Right cardiac atrium (tissue), 5 donors: Measurements from ENCODE around the gene PRR30. TPM values are rescaled to one million over a fixed set of nuclear protein-coding genes. Genes with fewer than 3 reads are reported as not detected.

Source experiments
- ATAC-seq, 2 donors: fragments of 200-7000 bp; cut with Tn5 transposase; one replicate each; pipeline versions ENCODE4 v1.8.0 to v1.9.1; 2020; ENCODE audit warnings: moderate library complexity in 2 of 2, mild to moderate bottlenecking in 1 of 2
- DNase-seq, 3 donors: peaks; one replicate each; pipeline ENCODE4 v3.0.0-alpha.2; 2020
- H3K27ac ChIP-seq: one replicate; pipeline ENCODE4 v1.5.1; 2013; ENCODE audit warnings: mild to moderate bottlenecking, low read length, control low read depth, moderate library complexity
- H3K27me3 ChIP-seq: one replicate; pipeline ENCODE4 v1.6.1; 2013; ENCODE audit not compliant: control insufficient read depth, insufficient read depth
- H3K4me1 ChIP-seq: one replicate; pipeline ENCODE4 v1.6.1; 2013; ENCODE audit warnings: low read length; ENCODE audit not compliant: control insufficient read depth, insufficient read depth
- H3K4me3 ChIP-seq: one replicate; pipeline ENCODE4 v1.5.1; 2013; ENCODE audit warnings: low read length, control low read depth
- H3K9me3 ChIP-seq: one replicate; pipeline ENCODE4 v1.6.1; 2013; ENCODE audit warnings: low read length; ENCODE audit not compliant: control insufficient read depth
- WGBS: extraction: QIAGEN DNeasy Blood & Tissue Kit; methylation state at CpG from one replicate; pipeline ENCODE4 v1.1.7; 2013; 5-methylcytosine and 5-hydroxymethylcytosine counted together
- intact Hi-C, 4 donors: fragments of 100-400 bp; cut with DNase I; formaldehyde crosslinking; loops; one replicate each; pipeline versions ENCODE4 v1.11.0 to v1.14.0; 2022 to 2023
- polyA plus RNA-seq: library from polyadenylated mRNA; stranded (reverse); fragments of 200-250 nt; gene quantifications from one replicate; pipeline ENCODE4 v1.2.3, GENCODE V29; 2013
- total RNA-seq, 4 donors: library from RNA; stranded (reverse); fragmentation: NEBNext Ultra II Directional; extraction: Animal tissue kit (Norgen Biotek cat#: 25700); gene quantifications; one replicate each; pipeline ENCODE4 v1.2.1, GENCODE V29; 2021
- donor health status: healthy with polysubstance abuse.
- donor health status: DM: no; HTN: yes; CAD: no.
- donor health status: DM: no; HTN: no; CAD: no.
- donor health status: DM: no; HTN: yes; CAD: no; lungs with severe emphysema.
- donor health status: DM: yes; HTN: yes; CAD: no.

Gene PRR30
- total and polyA plus RNA-seq, 5 donors, result not detected

DNA sequence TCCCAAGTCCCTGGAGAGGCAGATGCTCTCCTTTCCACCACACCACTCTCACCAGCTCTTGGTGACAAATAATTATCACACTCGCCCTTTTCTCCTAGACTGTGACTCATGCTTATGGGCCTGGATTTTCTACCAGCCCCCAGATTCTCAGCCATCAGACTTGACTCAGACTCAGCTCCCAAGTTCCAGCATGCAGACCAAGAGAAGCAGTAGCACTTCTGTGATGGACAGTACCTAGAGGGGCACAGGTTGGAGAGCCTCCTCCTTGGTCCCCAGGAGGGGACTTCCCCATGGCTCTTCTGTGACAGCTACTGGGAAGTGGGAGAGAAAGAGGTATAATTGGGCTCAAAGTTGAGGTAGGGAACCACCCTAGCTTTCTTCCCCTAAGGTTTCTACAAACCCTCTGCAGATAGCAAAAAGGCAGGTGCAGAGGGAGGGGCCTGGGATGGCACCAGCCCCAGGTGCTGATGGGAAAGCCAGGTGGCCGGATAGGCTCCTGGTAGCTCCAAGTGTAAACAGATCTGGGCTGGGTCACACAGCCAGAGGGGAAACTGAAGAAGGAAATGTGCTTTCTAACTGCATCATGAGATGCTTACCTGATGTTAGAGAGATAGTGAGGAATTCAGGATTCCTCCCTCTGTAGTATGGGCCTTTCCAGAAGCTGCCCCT is 13.7 kb upstream of the PRR30 start:
- Histone ChIP-seq H3K9me3 (no peaks in the 10 kb centered on the region), H3K4me3 (no peak overlapping the region), H3K4me1 (peaks cover 5% of the 10 kb centered on the region), H3K27ac (no peak overlapping the region), H3K27me3 (no peaks in the 10 kb centered on the region)
- ATAC-seq (no peak), DNase-seq (no peak)
- intact Hi-C loops, result no loop called here
- WGBS, result 78% methylated on average over 2 of the region's 2 CpGs

- ATAC-seq (no peak), DNase-seq (no peak)
- 89% methylated on average over 8 of the region's 8 CpGs for WGBS
- no peak overlapping the region for H3K4me3 ChIP-seq
- no peaks in the 10 kb centered on the region for H3K27me3 ChIP-seq
- intact Hi-C loops, result no loop called here
- no peaks in the 10 kb centered on the region for H3K9me3 ChIP-seq
- H3K27ac ChIP-seq, result no peak overlapping the region
- peaks cover 5% of the 10 kb centered on the region for H3K4me1 ChIP-seq
Observed at GRCh38 chr2:27152102-27152795, 13.0 kb upstream of the PRR30 start.

GRCh38 chr2:27150639-27151230 is 11.5 kb upstream of the PRR30 start:
- H3K4me3 ChIP-seq, result no peak overlapping the region
- H3K9me3 ChIP-seq, result no peaks in the 10 kb centered on the region
- no peaks in the 10 kb centered on the region for H3K27me3 ChIP-seq
- intact Hi-C loops, result no loop called here
- H3K27ac ChIP-seq, result no peak overlapping the region
- H3K4me1 ChIP-seq, result peaks cover 5% of the 10 kb centered on the region
- ATAC-seq (no peak), DNase-seq (no peak)
- WGBS, result 77% methylated on average over 8 of the region's 8 CpGs

DNA sequence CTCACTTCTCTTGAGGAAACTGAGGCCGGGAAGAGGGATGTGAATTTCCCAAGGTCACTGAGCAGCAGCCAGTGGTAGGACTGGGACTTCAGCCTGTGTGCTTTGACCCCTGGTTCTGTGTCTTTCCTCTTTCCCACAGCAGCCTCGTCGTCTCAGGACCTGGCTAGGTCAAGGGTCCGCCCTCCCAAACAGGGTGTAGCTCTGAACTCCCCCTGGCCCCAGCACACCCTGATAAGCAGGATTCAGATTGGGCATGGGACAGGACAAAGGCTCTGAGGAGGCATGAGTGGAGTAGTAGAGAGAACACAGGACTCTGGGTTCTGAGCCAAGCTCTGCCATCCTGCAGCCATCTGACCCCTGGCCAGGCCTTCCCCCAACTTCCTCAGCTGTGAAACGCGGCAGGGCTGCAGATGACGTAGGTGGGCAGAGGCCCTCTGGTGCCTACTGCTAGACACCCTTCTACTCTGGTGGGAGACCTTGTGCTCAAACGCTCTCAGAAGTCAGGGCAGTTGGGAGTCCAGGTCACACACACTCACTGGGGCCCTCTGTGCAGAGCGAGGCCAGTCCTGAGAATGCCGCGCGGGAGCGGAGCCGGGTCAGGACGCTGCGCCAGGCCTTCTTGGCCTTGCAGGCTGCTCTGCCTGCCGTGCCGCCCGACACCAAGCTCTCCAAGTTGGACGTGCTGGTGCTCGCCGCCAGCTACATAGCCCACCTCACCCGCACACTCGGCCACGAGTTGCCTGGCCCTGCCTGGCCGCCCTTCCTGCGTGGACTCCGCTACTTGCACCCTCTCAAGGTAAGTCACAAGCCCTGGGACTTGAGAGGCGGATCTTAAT is 10.6 kb upstream of the PRR30 start:
- H3K4me1 ChIP-seq, result peaks cover 5% of the 10 kb centered on the region
- H3K9me3 ChIP-seq, result no peaks in the 10 kb centered on the region
- H3K27ac ChIP-seq, result no peak overlapping the region
- intact Hi-C loops, result no loop called here
- H3K27me3 ChIP-seq, result no peaks in the 10 kb centered on the region
- ATAC-seq (peak; percentile 44 to 62), DNase-seq (no peak)
- no peak overlapping the region for H3K4me3 ChIP-seq
- 86% methylated on average over 29 of the region's 29 CpGs for WGBS

DNA sequence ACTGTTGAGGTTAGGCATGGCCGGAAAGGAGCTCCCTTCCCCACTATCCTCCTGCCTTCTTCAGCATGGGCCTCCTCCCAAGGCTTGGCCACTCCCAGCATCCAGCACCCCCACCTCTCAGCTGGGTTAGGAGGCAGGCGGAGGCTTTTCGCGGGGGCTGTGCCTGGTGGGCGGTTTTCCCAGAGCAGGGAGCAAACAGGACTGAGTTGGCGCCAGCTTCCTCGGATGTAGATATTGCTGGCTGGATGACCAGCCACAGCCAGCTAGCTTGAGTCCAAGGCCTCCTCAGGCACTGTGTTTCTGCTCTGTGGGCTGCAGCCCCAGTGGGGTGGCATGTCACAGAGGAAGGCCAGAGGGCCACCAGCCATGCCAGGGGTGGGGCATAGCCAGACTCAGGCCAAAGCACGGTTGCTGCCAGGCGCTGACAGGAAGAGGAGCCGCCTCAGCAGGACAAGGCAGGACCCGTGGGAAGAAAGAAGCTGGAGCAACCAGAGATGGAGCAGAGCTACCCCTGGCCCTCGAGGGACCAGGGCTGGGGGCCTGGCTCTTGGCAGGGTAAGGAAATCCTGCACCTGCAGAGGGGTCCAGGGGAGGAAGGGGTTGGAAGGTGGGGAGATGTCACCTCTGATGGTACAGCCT is 9.7 kb upstream of the PRR30 start, which contains the start of gene TCF23:
TCF23 (plus strand) TSS at position 204 of the 639 bp plus-strand sequence; CDS start at position 334, 130 bp downstream.
- DNase-seq (peak; percentile 54 to 81 (median 77)), ATAC-seq (peak; percentile 54 to 63)
- WGBS, result 42% methylated on average over 12 of the region's 12 CpGs
- H3K9me3 ChIP-seq, result no peaks in the 10 kb centered on the region
- no peak within 1 kb of the TSS for H3K4me3 ChIP-seq
- intact Hi-C loops, result no loop called here
- H3K27me3 ChIP-seq, result no peaks in the 10 kb centered on the region
- no peak within 1 kb of the TSS for H3K27ac ChIP-seq
- peaks cover 5% of the 10 kb centered on the region for H3K4me1 ChIP-seq

GRCh38 chr2:27147935-27148334 is 8.7 kb upstream of the PRR30 start:
- no peak for DNase-seq
- Histone ChIP-seq H3K9me3 (no peaks in the 10 kb centered on the region), H3K27me3 (no peaks in the 10 kb centered on the region), H3K4me3 (no peak overlapping the region), H3K27ac (no peak overlapping the region), H3K4me1 (peaks cover 5% of the 10 kb centered on the region)
- intact Hi-C loops, result no loop called here
- 93% methylated on average over 8 of the region's 8 CpGs for WGBS
- no peak for ATAC-seq

GRCh38 chr2:27145682-27146081 is 6.5 kb upstream of the PRR30 start:
- 78% methylated on average over 2 of the region's 2 CpGs for WGBS
- ATAC-seq (no peak), DNase-seq (no peak)
- Histone ChIP-seq H3K4me1 (peaks cover 5% of the 10 kb centered on the region), H3K4me3 (no peak overlapping the region), H3K27me3 (no peaks in the 10 kb centered on the region), H3K27ac (no peak overlapping the region), H3K9me3 (no peaks in the 10 kb centered on the region)
- intact Hi-C loops, result no loop called here

DNA sequence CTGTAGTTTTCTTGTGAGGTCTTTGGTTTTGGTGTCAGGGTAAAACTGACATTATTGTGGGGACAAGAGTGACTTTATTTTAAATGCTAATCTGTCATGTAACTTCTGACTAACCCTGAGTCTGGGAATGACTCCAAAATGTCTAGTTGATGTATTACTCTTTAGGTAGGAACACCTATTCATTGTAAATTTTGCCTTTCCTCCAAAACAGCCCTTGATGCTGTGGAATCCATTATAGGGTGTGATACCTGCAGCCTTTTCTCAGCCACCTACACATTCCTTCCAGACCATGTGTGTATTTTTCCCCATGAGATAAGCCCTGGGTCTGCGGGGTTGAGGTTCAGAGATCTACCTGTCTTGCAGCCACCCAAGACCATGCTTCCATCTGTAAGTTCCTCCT is 4.1 kb upstream of the PRR30 start:
- intact Hi-C loops, result no loop called here
- ATAC-seq (no peak), DNase-seq (no peak)
- WGBS, result 77% methylated on average over 1 of the region's 1 CpG
- Histone ChIP-seq H3K27ac (no peak overlapping the region), H3K9me3 (no peaks in the 10 kb centered on the region), H3K4me1 (no peaks in the 10 kb centered on the region), H3K4me3 (no peak overlapping the region), H3K27me3 (no peaks in the 10 kb centered on the region)

DNA sequence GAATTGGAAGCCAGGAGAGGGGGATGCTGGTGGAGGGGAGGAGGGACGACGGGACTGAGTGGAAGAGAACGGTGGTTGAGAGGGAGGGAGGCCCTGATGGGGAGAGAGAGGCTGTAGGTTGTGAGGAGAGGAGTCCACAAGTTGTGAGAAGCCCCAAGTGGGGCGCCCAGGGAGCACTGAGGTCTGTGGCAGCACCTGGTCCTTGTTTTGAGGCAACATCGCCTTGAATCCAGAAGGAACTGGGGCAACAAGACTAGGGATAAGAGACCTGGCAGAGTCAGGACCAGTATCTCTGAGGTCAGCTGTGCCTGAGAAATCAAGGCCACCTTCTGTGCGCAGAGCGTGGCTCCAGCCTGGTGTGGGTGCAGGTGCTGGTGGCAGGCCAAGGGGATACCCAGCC is 1.1 kb downstream of the PRR30 start:
- DNase-seq (no peak), ATAC-seq (no peak)
- no peak overlapping the region for H3K27ac ChIP-seq
- WGBS, result 73% methylated on average over 7 of the region's 7 CpGs
- intact Hi-C loops, result no loop called here
- H3K4me1 ChIP-seq, result peaks cover 4% of the 10 kb centered on the region
- H3K27me3 ChIP-seq, result no peaks in the 10 kb centered on the region
- no peaks in the 10 kb centered on the region for H3K9me3 ChIP-seq
- H3K4me3 ChIP-seq, result no peak overlapping the region

DNA sequence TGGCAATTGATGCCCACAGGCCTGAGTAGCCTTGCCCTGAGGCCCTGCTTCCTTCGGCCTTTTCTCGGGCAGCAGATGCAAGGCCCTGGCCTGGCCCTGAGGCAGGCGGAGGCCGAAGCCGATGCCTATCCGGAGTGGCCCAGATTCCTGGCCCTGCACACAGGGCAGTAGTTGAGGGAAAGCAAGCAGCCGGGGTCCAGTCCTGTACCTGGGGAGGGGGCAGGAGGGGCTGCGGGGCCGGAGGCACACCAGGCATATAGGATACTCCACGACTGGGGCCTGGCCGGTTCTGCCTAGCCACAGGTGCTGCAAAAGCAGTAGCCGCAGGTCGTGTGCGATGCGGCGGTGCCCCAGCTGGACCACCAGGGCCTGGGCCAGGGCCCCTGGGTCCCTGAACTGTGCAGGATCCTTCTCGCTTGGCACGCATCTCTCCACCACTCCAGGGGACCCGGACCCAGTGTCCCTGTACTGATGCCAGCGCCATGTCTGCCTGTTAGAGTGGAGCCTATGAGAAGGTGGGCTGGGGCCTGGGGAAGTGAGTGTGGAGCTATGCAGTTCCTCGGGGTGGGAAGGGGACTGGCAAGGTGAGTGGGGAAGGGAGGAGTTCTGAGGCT is 1.8 kb downstream of the PRR30 start:
- ATAC-seq (no peak), DNase-seq (no peak)
- intact Hi-C loops, result no loop called here
- no peaks in the 10 kb centered on the region for H3K27me3 ChIP-seq
- H3K4me3 ChIP-seq, result no peak overlapping the region
- H3K27ac ChIP-seq, result no peak overlapping the region
- no peaks in the 10 kb centered on the region for H3K9me3 ChIP-seq
- H3K4me1 ChIP-seq, result peaks cover 8% of the 10 kb centered on the region
- WGBS, result 93% methylated on average over 21 of the region's 21 CpGs
